MM.1S (cell line): ENCODE results near the gene SARNP.

Source experiments
- CTCF ChIP-seq: fragments of 300-600 bp; sonication (generic); IDR thresholded peaks from 2 replicates; pipeline ENCODE4 v1.5.1; 2016; ENCODE audit warnings: antibody characterized with exemption, low read length, mixed read lengths
- EZH2 ChIP-seq: fragments of 300-600 bp; sonication (generic); optimal IDR thresholded peaks from 2 replicates; pipeline ENCODE3; 2017; ENCODE audit warnings: low read depth, mild to moderate bottlenecking, antibody characterized with exemption, low read length, mixed read lengths

- TF ChIP-seq EZH2 = no peak
- no peak for TF ChIP-seq CTCF
Measured at GRCh38 chr12:55852740-55853139, 35.2 kb upstream of the SARNP start.
